HCEC 1CT (cell line): ENCODE measurements around the gene KCNMB1.

Source experiments
- DNase-seq: peaks from one replicate; pipeline ENCODE4 v3.0.0-alpha.2; 2017

The KCNMB1 gene

DNA sequence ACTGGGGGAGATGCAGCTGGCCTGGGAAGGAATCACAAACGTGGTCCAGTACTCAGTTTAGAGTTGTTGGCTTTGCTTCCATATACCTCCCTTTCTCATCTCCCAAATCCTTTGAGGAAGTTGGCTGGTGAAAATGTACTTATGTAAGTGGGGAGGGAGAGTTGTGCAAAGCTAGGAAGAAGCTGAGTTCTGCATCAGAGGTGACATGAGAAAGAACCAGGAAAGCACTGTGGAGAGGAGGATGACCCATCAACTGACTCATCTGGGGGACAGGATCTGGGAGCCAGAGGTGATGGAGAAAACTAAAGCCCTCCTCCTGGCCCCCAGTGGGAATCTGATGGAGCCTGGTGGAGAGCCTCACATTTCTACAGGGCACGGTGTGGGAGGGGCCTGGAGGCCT, 16.2 kb downstream of the KCNMB1 start:
- no peak for DNase-seq

DNA sequence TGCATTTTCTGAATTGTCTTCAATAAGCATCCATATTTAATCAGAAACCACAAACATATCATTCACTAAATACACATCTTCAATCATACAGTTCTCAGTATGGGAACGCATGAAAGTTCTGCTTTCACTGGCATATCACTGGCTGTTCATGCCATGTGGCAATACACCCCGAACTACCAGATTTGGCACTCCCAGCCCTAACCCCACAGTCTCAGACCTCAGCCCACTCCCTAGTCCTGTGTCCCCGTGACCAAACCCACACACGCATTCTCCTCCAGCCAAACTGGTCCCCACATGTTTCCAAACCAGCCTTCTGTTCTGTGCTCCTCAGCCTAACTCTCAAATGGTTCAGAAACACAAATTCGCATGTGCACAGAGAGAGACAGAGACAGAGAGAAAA, 20.6 kb downstream of the KCNMB1 start:
- DNase-seq, result no peak

DNA sequence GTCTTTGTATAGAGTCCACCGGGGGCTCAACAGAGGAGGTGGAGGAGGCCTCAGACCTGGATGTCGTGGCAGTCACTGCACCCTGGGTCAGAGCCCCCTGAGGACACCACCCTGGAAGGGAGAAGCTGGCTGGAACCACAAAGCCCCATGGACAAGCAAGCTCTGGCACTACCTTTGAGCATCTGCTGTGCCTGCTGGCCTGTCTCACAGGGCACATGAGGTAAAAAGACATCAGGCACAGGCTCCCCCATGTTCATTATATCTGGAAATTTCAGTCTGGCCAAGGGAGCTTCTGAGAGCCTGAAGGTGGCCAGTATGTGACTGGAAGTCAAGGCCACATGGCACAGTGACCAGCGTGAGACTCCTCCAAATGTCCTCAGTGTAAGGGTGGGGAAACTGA, 22.9 kb downstream of the KCNMB1 start:
- no peak for DNase-seq

DNA sequence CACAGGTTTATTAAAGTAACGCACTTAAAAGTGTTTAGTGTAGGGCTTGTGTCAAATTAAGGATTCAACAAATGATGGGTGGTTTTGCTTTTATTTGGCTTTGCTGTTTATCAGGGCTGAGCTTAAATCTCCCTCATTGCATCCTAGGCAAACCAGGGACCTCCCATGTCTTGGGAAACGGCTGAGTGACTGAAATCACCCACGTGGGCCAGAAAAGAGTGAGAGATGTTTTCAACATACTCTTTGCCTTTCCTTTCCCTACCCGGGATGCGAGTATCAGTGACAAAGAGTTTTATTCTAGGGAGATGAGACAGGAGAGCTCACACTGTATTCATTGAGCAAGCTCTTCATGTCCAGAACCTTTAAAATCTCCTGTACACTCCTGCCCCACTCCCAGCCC, 23.3 kb downstream of the KCNMB1 start:
- DNase-seq, result no peak

DNA sequence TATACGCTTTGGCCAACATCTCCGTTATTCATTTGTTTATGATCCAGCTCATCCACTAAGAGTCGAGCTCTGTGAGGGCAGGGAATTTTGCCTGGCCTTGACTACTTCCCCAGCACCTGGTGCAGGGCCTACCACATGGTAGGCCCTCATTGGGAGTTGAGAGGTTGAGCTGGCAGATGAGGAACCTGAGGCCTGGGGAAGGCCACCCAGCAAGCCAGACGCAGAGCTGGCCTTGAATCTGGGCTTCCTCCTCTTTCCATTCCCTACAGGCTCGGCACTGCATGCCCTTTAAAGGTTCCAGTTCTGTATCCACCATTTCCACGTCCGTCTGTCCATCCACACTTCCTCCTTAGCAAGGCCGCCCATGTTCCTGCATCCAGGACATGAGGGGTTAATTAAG, 24.2 kb downstream of the KCNMB1 start:
- DNase-seq, result no peak

DNA sequence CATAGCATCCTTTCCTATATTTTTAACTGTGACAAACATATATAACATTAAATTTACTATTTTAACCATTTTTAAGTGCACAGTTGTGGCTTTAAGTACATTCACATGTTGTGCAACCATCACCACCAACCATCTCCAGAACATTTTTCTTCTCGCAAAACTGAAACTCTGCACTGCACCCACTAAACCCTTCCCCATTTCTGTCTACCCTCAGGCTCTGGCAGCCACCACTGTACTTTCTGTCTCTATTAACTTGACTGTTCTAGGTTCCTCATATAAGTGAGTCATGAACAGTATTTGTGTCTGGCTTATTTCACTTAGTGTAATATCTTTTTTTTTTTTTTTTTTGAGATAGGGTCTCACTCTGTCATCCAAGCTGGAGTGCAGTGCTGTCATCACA, 25.5 kb downstream of the KCNMB1 start:
- no peak for DNase-seq

DNA sequence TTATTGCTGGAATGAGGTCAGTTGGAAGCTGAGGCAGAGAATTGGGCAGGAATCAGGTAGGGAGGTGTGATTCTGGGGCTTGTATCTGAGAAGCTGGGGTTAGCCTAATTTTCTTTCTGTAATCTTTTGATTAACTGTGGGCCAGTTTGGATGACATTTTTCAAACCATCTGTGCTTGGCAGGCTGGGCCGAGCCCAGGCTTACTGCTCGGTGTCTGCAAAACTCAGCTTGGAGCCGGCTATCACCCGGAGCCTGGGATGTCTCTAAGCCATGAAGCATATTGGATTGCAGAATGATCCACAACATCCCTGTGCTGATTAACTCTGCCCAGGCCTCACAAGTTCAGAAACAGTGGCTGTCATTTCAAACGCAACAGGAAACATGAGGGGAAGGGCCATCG, 26.5 kb downstream of the KCNMB1 start:
- no peak for DNase-seq

DNA sequence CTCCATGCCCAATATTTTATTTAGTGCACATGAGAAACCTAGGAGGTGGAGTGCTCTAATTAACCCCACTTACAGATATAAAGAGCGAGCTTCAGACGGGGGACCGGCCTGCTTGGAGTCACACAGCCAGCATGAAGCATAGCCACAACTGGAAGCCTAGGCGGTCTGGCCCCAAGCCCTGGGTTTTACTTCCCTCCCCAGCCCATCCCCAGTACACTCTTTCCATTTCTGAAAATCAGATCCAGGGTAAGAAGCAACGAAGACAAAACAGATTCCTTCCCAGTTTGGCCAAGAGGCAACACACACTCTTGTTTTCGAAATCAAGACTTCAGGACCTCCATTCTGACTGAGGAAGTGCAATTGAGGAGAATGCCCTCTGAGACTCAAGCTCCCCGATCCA, 27.1 kb downstream of the KCNMB1 start:
- no peak for DNase-seq

DNA sequence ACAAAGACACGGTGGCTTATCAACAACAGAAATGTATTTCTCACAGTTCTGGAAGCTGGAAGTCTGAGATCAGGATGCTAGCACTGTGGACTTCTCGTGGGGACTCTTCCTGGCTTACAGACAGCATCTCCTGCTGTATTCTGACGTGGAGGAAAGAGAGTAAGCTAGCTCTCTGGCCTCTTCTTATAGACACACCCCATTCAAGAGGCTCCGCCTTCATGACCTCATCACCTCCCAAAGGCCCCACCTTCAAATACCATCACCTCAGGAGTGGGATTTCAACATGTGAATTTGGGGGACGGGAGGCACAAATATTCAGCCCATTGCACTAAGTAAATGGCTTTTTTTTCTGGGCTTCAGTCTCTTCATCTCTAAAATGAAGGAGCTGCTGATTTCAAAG, 27.6 kb downstream of the KCNMB1 start:
- DNase-seq, result no peak

DNA sequence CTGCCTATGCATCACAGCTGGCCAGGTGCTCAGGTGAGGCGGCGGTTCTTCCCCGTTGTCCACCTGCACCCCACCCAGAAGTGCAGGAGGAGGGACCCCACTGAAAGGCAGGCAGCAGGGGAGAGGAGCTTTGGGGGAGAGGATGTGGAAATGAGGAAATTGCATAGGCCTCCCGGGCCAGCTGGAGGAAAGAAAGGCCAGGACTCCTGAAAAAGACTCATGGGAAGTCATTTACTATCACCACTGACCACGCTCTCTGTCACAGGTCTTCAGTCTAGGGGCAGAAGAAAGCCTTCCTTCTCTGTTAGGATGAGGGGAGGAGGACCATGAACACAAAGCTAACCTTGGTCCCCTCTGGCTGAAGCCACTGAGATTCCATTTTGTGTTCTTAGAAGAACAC, 28.1 kb downstream of the KCNMB1 start:
- no peak for DNase-seq

DNA sequence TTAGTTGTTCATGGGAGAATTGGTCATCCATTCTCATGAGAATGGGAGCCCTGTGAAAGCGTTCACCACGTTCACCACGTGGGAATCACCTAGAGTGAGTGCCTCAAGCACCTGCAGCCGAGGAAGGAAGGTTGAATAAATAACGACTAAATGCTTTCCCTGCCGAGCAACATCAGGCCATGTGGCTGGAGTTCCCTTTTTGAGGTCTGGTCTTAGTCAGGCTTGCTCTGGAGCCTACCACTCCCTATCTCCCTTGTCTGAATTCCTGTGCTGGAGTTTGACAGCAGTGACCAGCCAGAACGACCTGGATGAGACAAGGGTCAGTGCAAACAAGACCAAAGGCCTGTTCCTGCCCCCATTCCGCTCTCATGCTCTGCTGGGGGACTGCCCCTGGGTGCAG, 28.5 kb downstream of the KCNMB1 start:
- no peak for DNase-seq

DNA sequence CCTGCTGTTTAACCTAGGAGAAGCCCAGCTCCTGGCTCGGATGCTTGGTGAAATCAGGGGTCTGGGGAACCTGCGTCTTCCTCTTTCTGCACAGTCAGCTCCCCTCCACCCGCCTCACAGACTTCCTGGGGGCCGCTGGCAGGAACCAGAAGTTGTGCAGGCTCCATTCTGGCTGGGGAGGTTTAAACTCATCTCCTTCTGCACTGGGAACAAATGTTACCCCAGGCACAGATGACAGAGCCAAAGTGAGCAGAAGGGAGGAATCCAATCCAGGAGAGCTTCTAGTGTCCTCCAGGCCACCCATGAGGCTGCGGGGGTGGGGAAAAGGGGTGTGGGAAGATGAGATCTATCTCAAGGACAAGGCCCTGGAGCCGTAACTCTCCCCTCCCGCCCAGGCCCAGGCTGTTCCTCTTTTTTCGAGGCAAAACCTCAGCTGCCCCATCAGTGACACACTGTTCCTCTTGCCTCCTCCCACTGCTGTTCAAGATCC, 31.2 kb downstream of the KCNMB1 start:
- DNase-seq, result no peak

DNA sequence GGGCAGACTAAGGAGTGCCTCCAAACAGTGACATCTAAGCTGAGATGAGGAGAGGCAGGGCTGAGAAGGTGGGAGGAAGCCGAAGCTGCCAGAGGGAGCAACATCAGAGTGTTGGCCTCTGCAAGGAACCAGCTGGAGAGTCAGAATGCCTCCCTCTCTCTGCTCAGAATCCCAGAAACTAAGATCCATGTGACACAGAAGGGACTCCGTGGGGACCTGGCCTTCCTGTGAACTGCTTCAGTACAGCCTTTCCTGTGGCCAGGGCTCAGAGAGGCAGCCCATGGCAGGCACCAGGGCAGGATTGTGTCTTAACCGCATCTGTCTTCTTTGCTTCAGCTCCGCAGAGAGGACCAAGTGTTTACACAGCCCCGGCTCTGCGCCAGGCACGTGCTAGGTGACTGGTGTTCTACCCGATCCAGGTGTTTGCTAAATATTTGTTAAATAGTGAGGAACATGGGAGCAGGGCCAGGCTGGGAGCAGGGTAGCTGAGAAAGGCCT, 33.5 kb downstream of the KCNMB1 start:
- DNase-seq, result no peak

DNA sequence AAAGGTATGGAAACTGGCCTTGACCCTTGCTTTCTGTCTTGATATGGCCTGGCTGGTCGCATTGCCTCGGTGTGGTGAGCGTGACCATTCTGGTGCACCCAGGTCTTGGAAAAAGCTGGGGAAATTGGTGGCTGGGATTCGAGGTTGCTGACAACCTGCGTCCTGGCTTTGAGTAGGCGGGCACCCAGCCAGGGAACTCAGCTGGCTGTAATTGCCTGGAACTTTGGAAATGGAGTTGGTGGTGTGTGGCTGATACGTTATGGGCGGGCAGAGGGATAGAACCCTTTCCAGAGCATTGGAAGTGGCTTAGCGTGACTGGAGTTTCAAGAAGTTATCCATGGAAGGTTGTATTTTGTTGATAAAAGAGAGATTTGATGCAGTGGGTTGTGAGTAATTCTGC, 35.2 kb downstream of the KCNMB1 start:
- no peak for DNase-seq

DNA sequence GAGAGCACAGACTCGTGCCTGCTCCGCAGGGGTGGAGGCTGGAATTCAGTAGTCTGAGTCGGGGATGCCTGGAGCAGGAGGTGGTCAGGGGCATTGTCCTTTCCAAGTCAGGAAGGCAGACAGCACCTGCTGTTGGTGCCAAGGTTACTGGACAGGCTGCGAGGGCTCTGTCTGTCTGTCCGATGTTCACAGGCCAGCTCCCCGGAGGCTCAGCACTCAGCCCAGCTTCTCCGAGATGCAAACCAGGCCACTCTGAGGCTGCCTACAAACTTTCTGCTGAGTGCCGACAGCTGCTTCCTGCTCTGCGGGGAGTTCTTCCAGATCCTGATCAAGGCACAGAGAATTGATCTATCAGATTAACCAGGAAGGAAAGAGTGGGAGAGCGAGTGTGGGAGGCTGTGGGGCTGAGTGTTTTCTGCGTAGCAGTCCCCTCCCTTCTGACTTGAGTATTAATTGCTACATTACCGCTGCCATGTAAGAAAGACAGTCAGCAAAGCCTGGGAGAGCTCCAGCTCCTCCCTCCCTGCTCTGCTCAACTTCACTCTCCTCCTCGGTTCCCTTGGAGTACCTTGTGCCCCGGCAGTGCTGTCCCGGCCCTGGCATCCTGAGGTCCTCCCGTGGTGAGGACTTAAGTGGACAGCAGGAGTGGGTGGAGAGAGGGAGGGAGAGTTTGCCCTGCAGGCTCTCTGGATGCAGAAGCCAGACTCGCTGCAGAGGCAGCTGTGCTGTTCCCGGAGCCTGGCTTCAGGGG, 36.0 kb downstream of the KCNMB1 start:
- no peak for DNase-seq

DNA sequence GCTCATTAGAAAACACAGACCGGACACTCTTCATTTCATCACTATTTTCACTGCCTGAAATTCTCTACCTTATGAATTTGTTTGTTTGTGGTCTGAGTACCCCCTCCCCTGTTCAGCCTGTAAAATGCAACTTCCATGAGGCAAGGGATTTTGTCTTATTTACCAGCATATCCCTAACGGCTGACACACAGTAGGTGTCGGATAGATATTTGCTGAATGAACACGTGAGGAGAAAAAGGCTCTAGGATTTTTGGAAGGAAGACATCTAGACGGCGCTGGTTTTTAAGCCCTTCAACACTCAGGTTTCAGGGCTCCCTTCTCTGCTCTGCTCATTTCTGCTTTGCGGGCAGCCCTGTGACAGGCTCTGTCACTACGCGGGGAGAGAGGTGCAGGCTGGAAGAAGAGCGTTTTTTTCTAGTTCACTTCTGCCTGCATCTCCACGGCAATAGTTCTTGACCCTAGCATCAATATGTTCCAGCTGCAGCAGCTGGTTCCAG, 41.0 kb downstream of the KCNMB1 start:
- no peak for DNase-seq

DNA sequence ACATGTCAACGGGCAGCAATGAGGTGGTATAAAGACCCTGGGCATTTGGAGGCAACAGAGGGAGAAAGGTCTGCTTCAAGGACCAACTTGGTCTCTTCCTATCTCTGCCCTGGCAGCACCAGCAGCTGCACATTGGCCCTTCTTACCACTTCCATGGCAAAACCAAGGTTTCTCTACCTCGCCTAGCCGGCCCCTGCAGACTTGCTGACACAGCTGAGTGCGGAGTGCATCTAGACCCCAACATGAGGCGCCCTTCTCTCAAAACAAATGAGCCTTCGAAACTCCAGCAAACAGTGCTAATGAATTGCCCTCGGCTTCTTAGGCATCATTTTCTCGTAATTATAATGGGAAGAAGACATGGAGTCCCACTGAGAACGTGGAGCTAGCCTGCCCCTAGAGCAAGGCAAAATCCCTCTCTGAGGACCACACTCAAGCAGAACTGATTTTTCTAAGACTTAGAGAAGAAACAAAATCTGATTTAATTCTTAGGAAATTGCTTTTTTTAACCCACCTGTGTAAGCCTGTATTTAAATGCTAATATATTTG, 42.1 kb downstream of the KCNMB1 start:
- no peak for DNase-seq

DNA sequence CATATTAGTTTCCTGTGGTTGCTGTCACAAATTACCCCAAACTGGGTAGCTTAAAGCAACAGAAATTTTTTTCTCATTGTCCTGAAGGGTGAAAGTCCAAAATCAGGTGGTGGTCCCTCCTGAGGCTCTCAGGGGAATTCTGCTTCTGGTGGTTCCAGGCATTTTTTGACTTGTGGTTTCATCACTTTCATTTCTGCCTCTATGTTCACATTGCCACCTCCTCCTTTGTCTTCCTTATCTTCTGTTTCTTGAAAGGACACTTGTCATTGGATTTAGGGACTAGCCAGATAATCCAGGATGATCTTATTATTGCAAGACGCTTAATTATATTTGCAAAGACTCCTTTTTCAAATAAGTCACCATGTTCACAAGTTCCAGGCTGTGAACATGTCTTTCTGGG, 43.2 kb downstream of the KCNMB1 start:
- DNase-seq, result no peak

DNA sequence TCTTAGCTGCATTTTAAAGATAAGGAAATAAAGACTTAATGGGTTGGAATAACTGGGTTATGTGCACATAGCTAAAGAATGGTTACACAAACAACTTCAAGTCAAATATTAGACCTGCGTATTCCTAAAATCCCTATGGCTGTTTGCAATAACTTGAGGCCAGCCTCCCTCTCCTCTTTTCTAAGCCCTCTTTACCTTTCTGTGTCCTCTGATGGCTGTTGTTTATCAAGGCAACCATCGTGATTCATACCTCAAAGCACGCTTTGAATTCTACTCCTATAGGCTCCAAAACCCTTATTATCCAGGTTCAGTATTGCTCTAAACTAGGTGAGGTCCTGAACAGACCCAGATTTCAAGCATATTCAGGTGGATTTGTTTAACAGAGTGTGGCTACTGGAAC, 46.0 kb downstream of the KCNMB1 start:
- DNase-seq, result no peak

DNA sequence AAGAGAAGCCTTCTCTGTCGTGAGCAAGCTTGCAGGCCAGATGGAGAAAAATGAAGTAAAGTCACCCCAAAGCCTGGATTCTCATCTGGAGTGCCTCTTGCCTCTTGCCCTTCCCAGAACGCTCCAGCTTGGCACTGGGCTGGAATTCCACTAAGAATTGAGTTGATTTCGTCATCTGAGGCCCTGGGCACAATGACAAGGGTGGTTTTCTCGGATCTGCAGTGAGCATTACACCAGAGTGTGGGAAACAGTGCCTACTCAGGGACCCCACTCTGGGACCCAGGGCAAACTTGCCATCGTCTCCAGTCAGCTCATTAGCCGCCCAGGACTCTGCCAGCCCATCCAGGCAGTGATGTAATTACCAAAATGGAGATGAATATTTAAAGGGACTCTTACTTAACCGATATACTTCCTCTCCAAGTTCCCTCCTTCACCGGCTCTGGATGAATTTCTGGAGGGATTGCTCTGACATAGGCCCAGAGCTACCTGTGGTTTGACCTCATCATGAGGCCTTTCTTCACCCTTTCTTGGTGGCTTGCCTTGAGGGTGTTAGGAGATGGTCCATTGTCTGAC, 46.9 kb downstream of the KCNMB1 start:
- no peak for DNase-seq

DNA sequence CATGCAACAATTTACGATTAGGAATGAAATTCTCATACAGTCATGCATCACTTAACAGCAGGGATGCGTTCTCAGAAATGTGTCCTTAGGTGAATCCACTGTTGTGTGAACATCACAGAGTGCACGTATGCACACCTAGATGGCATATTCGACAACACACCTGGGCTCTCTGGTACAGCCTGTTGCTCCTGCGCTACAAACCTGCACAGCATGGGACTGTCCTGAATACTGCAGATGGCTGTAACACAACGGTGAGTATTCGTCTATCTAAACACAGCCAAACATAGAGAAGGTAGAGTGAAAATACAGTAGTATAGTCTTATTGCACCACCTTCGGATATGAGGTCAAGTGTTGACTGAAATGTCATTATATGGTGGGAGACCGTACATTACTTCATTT, 47.6 kb downstream of the KCNMB1 start:
- DNase-seq, result no peak

DNA sequence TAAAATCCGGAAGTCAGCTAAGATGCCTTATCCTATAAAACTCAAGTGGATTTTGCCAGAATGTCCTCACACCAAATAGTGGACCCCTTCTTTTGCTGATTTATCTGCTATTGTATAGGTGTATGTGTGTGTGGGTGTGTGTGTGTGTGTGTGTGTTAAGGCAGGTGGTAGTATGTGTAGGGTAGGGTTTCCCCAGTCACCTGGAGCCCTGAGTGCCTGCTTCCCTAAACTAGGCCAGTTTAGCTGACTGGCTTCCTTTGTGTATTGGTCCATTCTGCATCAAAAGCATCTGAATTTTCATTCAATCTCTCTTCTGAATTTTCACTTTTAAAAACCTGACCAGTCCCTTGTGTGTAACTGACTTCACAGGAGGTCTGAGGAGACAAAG, 49.4 kb downstream of the KCNMB1 start:
- DNase-seq, result no peak

DNA sequence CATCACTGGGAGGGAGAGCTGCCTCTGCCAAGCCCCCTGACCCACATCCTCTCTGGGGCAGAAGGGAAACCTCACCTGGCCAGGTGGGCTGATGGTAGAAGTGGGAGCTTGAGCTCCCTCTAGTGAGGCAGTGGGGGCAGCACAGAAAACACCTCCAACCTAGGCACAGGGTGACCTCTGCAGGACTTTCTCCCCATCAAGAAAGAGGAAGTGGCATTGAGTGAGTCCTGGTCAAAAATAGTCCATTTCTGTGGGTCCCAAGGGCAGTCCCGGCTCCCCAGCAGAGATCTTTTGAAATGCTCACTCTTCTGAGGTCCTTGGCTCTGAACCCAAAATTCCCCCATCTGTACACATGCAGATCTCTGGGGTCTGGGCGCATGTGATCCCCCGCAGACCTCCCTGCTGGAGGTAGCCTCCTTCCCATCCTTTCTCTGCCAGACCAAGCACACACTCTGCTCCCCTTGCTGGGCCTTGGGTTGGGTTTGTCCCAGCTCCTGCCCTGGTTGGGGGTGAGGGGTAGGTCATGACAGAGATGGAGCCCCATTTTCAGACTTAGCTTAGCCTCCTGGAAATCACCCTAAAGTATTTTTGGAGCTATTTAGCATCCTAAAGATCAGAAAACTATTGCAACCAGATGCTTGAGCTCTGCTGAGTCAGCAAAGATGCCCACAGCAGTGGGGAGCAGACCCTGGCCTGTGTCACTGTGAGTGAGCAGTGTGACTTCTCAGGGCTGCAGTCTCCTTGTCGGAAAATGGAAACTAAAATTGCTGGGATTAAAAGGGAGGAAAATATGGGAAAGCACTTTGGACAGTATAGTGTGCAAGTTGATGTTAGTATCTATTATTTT, 50.0 kb downstream of the KCNMB1 start:
- DNase-seq, result no peak
